Measurements from ENCODE around the gene NPEPPS.

Gene NPEPPS

GRCh38 chr17:47650525-47651522 is 119.9 kb downstream of the NPEPPS start:
- no peaks in the 10 kb centered on the region for H3K9me3 ChIP-seq
- TF ChIP-seq CTCF (IDR thresholded peaks at IDR 0.05): peak; percentile 12
- peak overlapping the region; percentile 94 for H3K27ac ChIP-seq
- no peaks in the 10 kb centered on the region for H3K27me3 ChIP-seq
- H3K36me3 ChIP-seq: peaks cover 46% of the 10 kb centered on the region
- H3K4me3 ChIP-seq (ENCODE audit: low read depth in 1 of 2, low read length in 1 of 2): peak overlapping the region; percentile 97 to 99
- H3K4me1 ChIP-seq (ENCODE audit: control insufficient read depth in 1 of 2, insufficient read depth in 1 of 2, low read depth in 1 of 2, low read length in 1 of 2): peaks cover 66 to 67% of the 10 kb centered on the region in 2 experiments

GRCh38 chr17:47651704-47652103 is 120.8 kb downstream of the NPEPPS start:
- Histone ChIP-seq H3K36me3 (peaks cover 55% of the 10 kb centered on the region), H3K4me3 (ENCODE audit: low read depth in 1 of 2, low read length in 1 of 2) (peak overlapping the region in 1 of 2 experiments; percentile 97), H3K27ac (peak overlapping the region; percentile 94), H3K9me3 (no peaks in the 10 kb centered on the region), H3K27me3 (no peaks in the 10 kb centered on the region), H3K4me1 (ENCODE audit: control insufficient read depth in 1 of 2, insufficient read depth in 1 of 2, low read depth in 1 of 2, low read length in 1 of 2) (peaks cover 57 to 59% of the 10 kb centered on the region in 2 experiments)
- TF ChIP-seq CTCF (IDR thresholded peaks at IDR 0.05): no peak

- H3K4me3 ChIP-seq (ENCODE audit: low read depth in 1 of 2, low read length in 1 of 2): no peak overlapping the region
- no peak for TF ChIP-seq CTCF (IDR thresholded peaks at IDR 0.05)
- peak overlapping the region; percentile 94 for H3K27ac ChIP-seq
Observed at GRCh38 chr17:47652570-47652969, 121.7 kb downstream of the NPEPPS start.

GRCh38 chr17:47653442-47653841 is 122.5 kb downstream of the NPEPPS start:
- no peaks in the 10 kb centered on the region for H3K9me3 ChIP-seq
- TF ChIP-seq CTCF (IDR thresholded peaks at IDR 0.05): no peak
- H3K27me3 ChIP-seq: no peaks in the 10 kb centered on the region
- H3K4me1 ChIP-seq (ENCODE audit: control insufficient read depth in 1 of 2, insufficient read depth in 1 of 2, low read depth in 1 of 2, low read length in 1 of 2): peaks cover 40 to 41% of the 10 kb centered on the region in 2 experiments
- H3K27ac ChIP-seq: peak overlapping the region; percentile 19
- no peak overlapping the region for H3K4me3 ChIP-seq (ENCODE audit: low read depth in 1 of 2, low read length in 1 of 2)
- peaks cover 72% of the 10 kb centered on the region for H3K36me3 ChIP-seq

More at GRCh38 chr17:47652570-47652969, 121.7 kb downstream of the NPEPPS start:
- H3K4me1 ChIP-seq (ENCODE audit: control insufficient read depth in 1 of 2, insufficient read depth in 1 of 2, low read depth in 1 of 2, low read length in 1 of 2): peaks cover 48 to 50% of the 10 kb centered on the region in 2 experiments
- no peaks in the 10 kb centered on the region for H3K9me3 ChIP-seq
- H3K27me3 ChIP-seq: no peaks in the 10 kb centered on the region
- peaks cover 63% of the 10 kb centered on the region for H3K36me3 ChIP-seq

GRCh38 chr17:47654991-47655390 is 124.1 kb downstream of the NPEPPS start:
- H3K36me3 ChIP-seq: peaks cover 82% of the 10 kb centered on the region
- peaks cover 43 to 47% of the 10 kb centered on the region in 2 experiments for H3K4me1 ChIP-seq (ENCODE audit: control insufficient read depth in 1 of 2, insufficient read depth in 1 of 2, low read depth in 1 of 2, low read length in 1 of 2)
- no peak overlapping the region for H3K4me3 ChIP-seq (ENCODE audit: low read depth in 1 of 2, low read length in 1 of 2)
- peak overlapping the region; percentile 8 for H3K27ac ChIP-seq
- no peaks in the 10 kb centered on the region for H3K9me3 ChIP-seq
- no peaks in the 10 kb centered on the region for H3K27me3 ChIP-seq
- TF ChIP-seq CTCF (IDR thresholded peaks at IDR 0.05): no peak

Measured in neutrophil (primary cell).